Activated CD4-positive, alpha-beta memory T cell treated with anti-CD3 and anti-CD28 coated beads for 36 hours (primary cell): ENCODE data around the gene PURA. TPM values are rescaled to one million over a fixed set of nuclear protein-coding genes. Genes with fewer than 3 reads are reported as not detected.

Experiments used
- CTCF ChIA-PET: fragments of 350-600 bp; sonication (Branson Sonifier 250); formaldehyde crosslinking; loops from one replicate; lab custom pipeline; 2021; ENCODE audit warnings: antibody characterized with exemption, inconsistent platforms; lab: Charles Lee
- POLR2A ChIA-PET: fragments of 350-600 bp; sonication (Branson Sonifier 250); formaldehyde crosslinking; loops from one replicate; lab custom pipeline; 2021; ENCODE audit warnings: antibody characterized with exemption; lab: Charles Lee
- DNase-seq: peaks from one replicate; pipeline ENCODE4 v3.0.0-alpha.2; 2020
- H3K27ac Mint-ChIP-seq: one replicate; pipeline ENCODE4 v1.8.0; 2021; ENCODE audit warnings: mixed read lengths
- H3K27me3 Mint-ChIP-seq: one replicate; pipeline ENCODE4 v1.8.0; 2021; ENCODE audit warnings: mixed read lengths
- H3K36me3 Mint-ChIP-seq: one replicate; pipeline ENCODE4 v1.8.0; 2021; ENCODE audit warnings: mixed read lengths
- H3K4me1 Mint-ChIP-seq: one replicate; pipeline ENCODE4 v1.8.0; 2021; ENCODE audit warnings: low read depth, mixed read lengths
- H3K4me3 Mint-ChIP-seq: one replicate; pipeline ENCODE4 v1.8.0; 2021; ENCODE audit warnings: mild to moderate bottlenecking, mixed read lengths
- H3K9me3 Mint-ChIP-seq: one replicate; pipeline ENCODE4 v1.8.0; 2021; ENCODE audit warnings: mixed read lengths
- intact Hi-C: fragments of 100-400 bp; cut with micrococcal nuclease; formaldehyde crosslinking; loops from one replicate; pipeline ENCODE4 v1.15.1; 2023
- total RNA-seq, 2 experiments: library from RNA; stranded (reverse); gene quantifications; one replicate each; pipeline ENCODE4 v1.2.3, GENCODE V29; 2021

PURA gene
- total RNA-seq, 2 experiments from 2014 or later = 12.0 to 12.3 TPM

DNA sequence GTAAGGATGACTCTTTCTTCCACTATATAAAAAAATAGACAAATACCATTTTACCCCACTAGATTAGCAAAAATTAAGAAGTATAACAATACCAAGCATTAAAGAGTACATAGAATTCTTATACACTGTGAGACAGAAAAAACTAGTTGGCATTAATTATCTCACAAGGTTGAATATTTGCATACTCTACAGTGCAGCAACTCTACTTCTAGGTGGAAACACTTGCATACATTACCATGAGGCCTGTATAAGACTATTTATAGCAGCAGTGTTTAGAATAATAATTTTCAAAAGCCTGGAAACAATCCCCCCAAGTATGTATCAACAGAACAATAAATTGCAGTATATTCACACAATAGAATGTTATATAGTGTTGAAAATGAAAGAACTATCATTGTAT lies 19.0 kb upstream of the PURA start:
- POLR2A ChIA-PET = no interaction called here
- CTCF ChIA-PET = interaction anchor here (0.8 to 1.3 kb wide), 3 partner anchors 11 to 49 kb away, joined by 3 read pairs; no protein-coding TSS in a partner anchor
- Mint-ChIP-seq H3K27ac (no peak overlapping the region), H3K27me3 (peaks cover 4% of the 10 kb centered on the region), H3K36me3 (peaks cover 4% of the 10 kb centered on the region), H3K4me1 (no peaks in the 10 kb centered on the region), H3K9me3 (peaks cover 13% of the 10 kb centered on the region), H3K4me3 (no peak overlapping the region)
- intact Hi-C loops = no loop called here
- no peak for DNase-seq

DNA sequence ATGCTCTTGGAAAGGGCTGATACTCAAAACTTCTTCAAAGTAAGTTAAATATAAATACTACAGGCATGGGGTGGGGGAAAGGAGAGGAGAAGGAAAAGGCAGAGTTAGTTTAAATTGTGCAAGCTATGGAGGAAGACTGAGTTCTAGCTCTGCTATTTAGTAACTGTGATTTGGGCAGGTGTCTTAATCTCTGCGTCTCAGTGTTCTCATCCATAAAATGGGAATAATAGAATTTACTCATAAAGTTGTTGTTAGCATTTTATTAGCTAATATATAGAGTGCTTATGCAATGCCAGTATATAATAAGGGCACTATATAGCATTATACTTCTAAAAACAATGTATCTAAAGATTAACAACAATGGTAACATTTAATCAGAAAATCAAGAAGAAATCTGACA lies 12.7 kb upstream of the PURA start:
- intact Hi-C loops = loop anchor here (10.0 kb wide), 1 partner anchor 454 kb away; the partner anchor contains the start of gene SRA1
- Mint-ChIP-seq H3K4me3 (no peak overlapping the region), H3K27ac (no peak overlapping the region), H3K9me3 (no peaks in the 10 kb centered on the region), H3K27me3 (peaks cover 2% of the 10 kb centered on the region), H3K4me1 (peaks cover 3% of the 10 kb centered on the region), H3K36me3 (no peaks in the 10 kb centered on the region)
- CTCF ChIA-PET = interaction anchor here (1.0 kb wide), 1 partner anchor 44 kb away, joined by 3 read pairs; no protein-coding TSS in a partner anchor
- no peak for DNase-seq
- POLR2A ChIA-PET = no interaction called here

DNA sequence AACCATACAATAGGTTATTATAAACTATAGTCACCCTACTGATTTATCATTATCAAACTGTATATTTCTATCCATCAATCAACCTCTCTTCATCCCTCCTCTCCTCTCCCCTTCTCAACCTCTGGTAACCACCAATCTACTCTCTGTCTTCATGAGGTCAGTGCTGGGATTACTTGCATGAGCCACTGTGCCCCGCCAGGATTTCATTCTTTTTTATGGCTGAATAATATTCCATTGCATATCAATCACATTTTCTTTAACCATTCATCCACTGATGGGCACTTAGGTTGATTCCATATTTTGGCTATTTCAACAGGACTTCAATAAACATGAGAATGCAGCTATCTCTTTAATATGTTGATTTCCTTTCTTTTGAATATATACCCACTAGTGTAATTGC lies 10.8 kb upstream of the PURA start:
- peaks cover 15% of the 10 kb centered on the region for H3K4me1 Mint-ChIP-seq
- H3K9me3 Mint-ChIP-seq = no peaks in the 10 kb centered on the region
- H3K36me3 Mint-ChIP-seq = no peaks in the 10 kb centered on the region
- POLR2A ChIA-PET = no interaction called here
- no peak overlapping the region for H3K4me3 Mint-ChIP-seq
- H3K27ac Mint-ChIP-seq = no peak overlapping the region
- intact Hi-C loops = loop anchor here (10.0 kb wide), 1 partner anchor 452 kb away; the partner anchor contains the start of gene SRA1
- no peak for DNase-seq
- CTCF ChIA-PET = interaction anchor here (0.6 to 6.3 kb wide), 3 partner anchors 24 to 533 kb away, joined by 3 to 66 read pairs (median 3); no protein-coding TSS in a partner anchor
- peaks cover 2% of the 10 kb centered on the region for H3K27me3 Mint-ChIP-seq

DNA sequence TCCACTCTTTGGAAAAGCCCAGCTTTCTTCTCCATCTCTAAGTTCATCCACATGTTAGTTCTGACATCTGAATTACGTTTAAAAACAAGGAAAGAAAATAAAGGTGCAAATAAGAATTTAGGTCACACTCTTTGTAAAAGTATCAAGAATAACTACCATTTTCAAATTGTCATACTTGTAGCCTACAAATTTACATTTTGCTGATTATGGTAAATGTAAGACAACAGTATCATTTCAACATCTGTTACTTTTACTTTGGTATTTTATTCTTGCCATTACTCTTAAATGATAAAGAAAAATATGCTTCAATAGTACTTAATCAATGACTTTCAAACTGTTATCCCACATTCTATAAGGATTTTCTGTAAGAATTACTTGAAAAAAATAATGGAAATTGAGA lies 9.8 kb upstream of the PURA start:
- DNase-seq = no peak
- peaks cover 3% of the 10 kb centered on the region for H3K36me3 Mint-ChIP-seq
- intact Hi-C loops = loop anchor here (10.0 kb wide), 1 partner anchor 451 kb away; the partner anchor contains the start of gene SRA1
- no peaks in the 10 kb centered on the region for H3K9me3 Mint-ChIP-seq
- POLR2A ChIA-PET = no interaction called here
- no peak overlapping the region for H3K27ac Mint-ChIP-seq
- CTCF ChIA-PET = interaction anchor here (1.0 to 6.3 kb wide), 2 partner anchors 25 to 40 kb away, joined by 3 to 66 read pairs; no protein-coding TSS in a partner anchor
- no peak overlapping the region for H3K4me3 Mint-ChIP-seq
- peaks cover 2% of the 10 kb centered on the region for H3K27me3 Mint-ChIP-seq
- peaks cover 21% of the 10 kb centered on the region for H3K4me1 Mint-ChIP-seq

DNA sequence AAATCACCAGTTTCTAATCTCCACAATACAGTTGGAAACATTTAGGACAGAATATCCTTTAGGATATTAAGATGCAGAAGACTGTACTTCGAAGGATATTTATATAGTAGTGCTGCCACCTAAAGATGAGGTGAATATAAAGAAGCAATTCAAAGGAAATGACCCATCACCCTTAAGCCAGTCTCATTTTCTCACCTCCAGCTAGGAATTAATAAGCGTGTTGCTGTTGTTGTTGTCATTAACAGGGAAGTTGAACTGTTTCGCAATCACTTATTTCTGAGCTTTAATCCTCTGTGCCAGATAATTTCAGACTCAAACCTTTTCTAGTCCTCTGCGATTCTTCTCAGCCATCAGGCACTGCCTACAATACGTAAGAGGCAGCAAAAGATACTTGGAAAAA lies 7.8 kb upstream of the PURA start:
- DNase-seq = no peak
- POLR2A ChIA-PET = interaction anchor here (1.5 kb wide), 1 partner anchor 8 kb away, joined by 3 read pairs; the partner anchor contains the start of gene PURA
- H3K27ac Mint-ChIP-seq = peak overlapping the region; percentile 62
- intact Hi-C loops = loop anchor here (5.0 to 10.0 kb wide), 3 partner anchors 34 to 544 kb away; partner anchors contain the start of genes SRA1 and UBE2D2
- CTCF ChIA-PET = interaction anchor here (0.7 to 6.3 kb wide), 6 partner anchors 12 to 50 kb away, joined by 3 to 66 read pairs (median 5); no protein-coding TSS in a partner anchor
- H3K27me3 Mint-ChIP-seq = no peaks in the 10 kb centered on the region
- no peaks in the 10 kb centered on the region for H3K9me3 Mint-ChIP-seq
- H3K4me3 Mint-ChIP-seq = peak overlapping the region; percentile 40
- peaks cover 32% of the 10 kb centered on the region for H3K4me1 Mint-ChIP-seq
- peaks cover 3% of the 10 kb centered on the region for H3K36me3 Mint-ChIP-seq

GRCh38 chr5:140106805-140107311 lies 7.1 kb upstream of the PURA start:
- DNase-seq = no peak
- no peaks in the 10 kb centered on the region for H3K27me3 Mint-ChIP-seq
- H3K36me3 Mint-ChIP-seq = peaks cover 3% of the 10 kb centered on the region
- POLR2A ChIA-PET = interaction anchor here (1.4 to 1.5 kb wide), 3 partner anchors 7 to 457 kb away, joined by 3 to 6 read pairs (median 3); partner anchors contain the start of genes APBB3 and PURA
- H3K9me3 Mint-ChIP-seq = no peaks in the 10 kb centered on the region
- CTCF ChIA-PET = interaction anchor here (0.9 to 6.3 kb wide), 12 partner anchors 13 to 320 kb away, joined by 3 to 66 read pairs (median 4); partner anchors contain the start of gene ANKHD1
- intact Hi-C loops = loop anchor here (1.0 to 10.0 kb wide), 5 partner anchors 8 to 545 kb away; partner anchors contain the start of genes SRA1 and UBE2D2
- peaks cover 36% of the 10 kb centered on the region for H3K4me1 Mint-ChIP-seq
- peak overlapping the region; percentile 94 for H3K27ac Mint-ChIP-seq
- H3K4me3 Mint-ChIP-seq = peak overlapping the region; percentile 98

GRCh38 chr5:140107312-140108092 lies 6.4 kb upstream of the PURA start:
- no peaks in the 10 kb centered on the region for H3K27me3 Mint-ChIP-seq
- POLR2A ChIA-PET = interaction anchor here (1.2 to 1.5 kb wide), 4 partner anchors 7 to 457 kb away, joined by 3 to 6 read pairs (median 4); partner anchors contain the start of genes APBB3, HBEGF and PURA
- H3K4me1 Mint-ChIP-seq = peaks cover 43% of the 10 kb centered on the region
- peak overlapping the region; percentile 94 for H3K27ac Mint-ChIP-seq
- H3K4me3 Mint-ChIP-seq = peak overlapping the region; percentile 98
- intact Hi-C loops = loop anchor here (1.0 to 10.0 kb wide), 7 partner anchors 8 to 545 kb away; partner anchors contain the start of genes ANKHD1, CYSTM1, SRA1 and UBE2D2
- no peaks in the 10 kb centered on the region for H3K9me3 Mint-ChIP-seq
- CTCF ChIA-PET = interaction anchor here (0.9 to 6.3 kb wide), 11 partner anchors 13 to 320 kb away, joined by 3 to 66 read pairs (median 4); partner anchors contain the start of gene ANKHD1
- H3K36me3 Mint-ChIP-seq = peaks cover 3% of the 10 kb centered on the region
- DNase-seq = peak; percentile 95

GRCh38 chr5:140108093-140109017 lies 5.6 kb upstream of the PURA start:
- H3K36me3 Mint-ChIP-seq = peaks cover 3% of the 10 kb centered on the region
- peak; percentile 43 for DNase-seq
- POLR2A ChIA-PET = interaction anchor here (1.2 to 1.4 kb wide), 4 partner anchors 8 to 456 kb away, joined by 3 to 6 read pairs (median 4); partner anchors contain the start of genes APBB3 and HBEGF
- no peaks in the 10 kb centered on the region for H3K27me3 Mint-ChIP-seq
- H3K9me3 Mint-ChIP-seq = no peaks in the 10 kb centered on the region
- CTCF ChIA-PET = interaction anchor here (0.6 to 6.3 kb wide), 13 partner anchors 10 to 293 kb away, joined by 3 to 66 read pairs (median 4); partner anchors contain the start of gene ANKHD1
- peak overlapping the region; percentile 94 for H3K27ac Mint-ChIP-seq
- peaks cover 50% of the 10 kb centered on the region for H3K4me1 Mint-ChIP-seq
- H3K4me3 Mint-ChIP-seq = peak overlapping the region; percentile 98
- intact Hi-C loops = loop anchor here (1.0 to 10.0 kb wide), 5 partner anchors 36 to 546 kb away; partner anchors contain the start of genes ANKHD1, CYSTM1, SRA1 and UBE2D2

GRCh38 chr5:140109018-140109758 lies 4.7 kb upstream of the PURA start:
- H3K4me1 Mint-ChIP-seq = peaks cover 51% of the 10 kb centered on the region
- H3K27ac Mint-ChIP-seq = peak overlapping the region; percentile 94
- peak overlapping the region; percentile 98 for H3K4me3 Mint-ChIP-seq
- intact Hi-C loops = loop anchor here (2.0 to 10.0 kb wide), 4 partner anchors 37 to 547 kb away; partner anchors contain the start of genes ANKHD1, SRA1 and UBE2D2
- ChIA-PET CTCF (interaction anchor here (0.6 to 2.5 kb wide), 6 partner anchors 9 to 36 kb away, joined by 3 to 11 read pairs (median 4); no protein-coding TSS in a partner anchor), POLR2A (interaction anchor here (1.3 kb wide), 1 partner anchor 37 kb away, joined by 4 read pairs; no protein-coding TSS in a partner anchor)
- peaks cover 3% of the 10 kb centered on the region for H3K36me3 Mint-ChIP-seq
- no peaks in the 10 kb centered on the region for H3K27me3 Mint-ChIP-seq
- peak; percentile 19 for DNase-seq
- no peaks in the 10 kb centered on the region for H3K9me3 Mint-ChIP-seq
